ENCODE data around the gene UBE4B. TPM values are rescaled to one million over a fixed set of nuclear protein-coding genes. Genes with fewer than 3 reads are reported as not detected.

The UBE4B gene
- total and polyA plus RNA-seq, 9 of the 15 experiments (the other 6 are each of a cell fraction or from before 2014, with no cell fraction given), result 11.7 to 73.7 (median 40.1) TPM

GRCh38 chr1:10161541-10162290 lies 129.0 kb downstream of the UBE4B start:
- WGBS (ENCODE audit: insufficient coverage, low coverage, missing lambda C conversion rate), result 95% methylated on average over 15 of the region's 17 CpGs
- no peak overlapping the region for H3K4me3 ChIP-seq
- no peaks in the 10 kb centered on the region for H3K9me1 ChIP-seq (ENCODE audit: control insufficient read depth, insufficient read depth, low read length)
- no peak overlapping the region for H2AFZ ChIP-seq (ENCODE audit: low read depth, low read length)
- no TSS peak for BruUV-seq (replicated peaks)
- no peak overlapping the region for H3K27ac ChIP-seq (ENCODE audit: extremely low read depth, low read depth, low read length)
- FAIRE-seq (no peak), DNase-seq (ENCODE audit: extremely low read depth in 1 of 4, low spot score in 3 of 4) (no peak), ATAC-seq (no peak)
- intact Hi-C loops (cut with micrococcal nuclease), result no loop called here
- TF ChIP-seq CLOCK (CRISPR knock-in tag; IDR thresholded peaks at IDR 0.05; ENCODE audit: borderline replicate concordance) (no peak), ARID3B (CRISPR knock-in tag; IDR thresholded peaks at IDR 0.05; ENCODE audit: borderline replicate concordance) (no peak), USF1 (CRISPR knock-in tag; IDR thresholded peaks at IDR 0.05) (no peak), GABPB1 (CRISPR knock-in tag; IDR thresholded peaks at IDR 0.05) (no peak), E2F4 (CRISPR knock-in tag; IDR thresholded peaks at IDR 0.05; ENCODE audit: low read depth) (no peak), ERF (CRISPR knock-in tag; IDR thresholded peaks at IDR 0.05) (no peak), ILF3 (IDR thresholded peaks at IDR 0.05; ENCODE audit: borderline replicate concordance) (no peak), ETV5 (CRISPR knock-in tag; IDR thresholded peaks at IDR 0.05; ENCODE audit: low read depth) (no peak), ZNF124 (CRISPR knock-in tag; IDR thresholded peaks at IDR 0.05) (no peak), CEBPB (tag; IDR thresholded peaks at IDR 0.05) (no peak), TAF9B (IDR thresholded peaks at IDR 0.05; ENCODE audit: partially characterized antibody) (no peak), ZBTB2 (IDR thresholded peaks at IDR 0.05) (no peak)
- POLR2A ChIA-PET, result interaction anchor here (0.6 kb wide), 1 partner anchor 10 kb away, joined by 3 read pairs; no protein-coding TSS in a partner anchor
- CTCF ChIA-PET (ENCODE audit: low intra/inter-chr PET ratio), result interaction anchor here (0.7 kb wide), 1 partner anchor 193 kb away, joined by 3 read pairs; no protein-coding TSS in a partner anchor
- no peak overlapping the region for H3K4me2 ChIP-seq (ENCODE audit: insufficient read depth, low read length)
- no peak overlapping the region for H3K9ac ChIP-seq (ENCODE audit: insufficient read depth in 1 of 2, low read depth in 2 of 2, low read length in 2 of 2)
- no peaks in the 10 kb centered on the region for H3K79me2 ChIP-seq (ENCODE audit: control insufficient read depth, insufficient read depth, low read length)
- no peaks in the 10 kb centered on the region for H3K9me3 ChIP-seq (replicated peaks; ENCODE audit: control insufficient read depth, insufficient read depth, low read depth, low read length)
- in situ Hi-C loops (cut with MboI), result no loop called here
- H3K27me3 ChIP-seq (ENCODE audit: control insufficient read depth in 2 of 2, insufficient read depth in 2 of 2, low read length in 2 of 2), result no peaks in the 10 kb centered on the region
- no peaks in the 10 kb centered on the region for H3K4me1 ChIP-seq (replicated peaks in 1 of 2; ENCODE audit: control insufficient read depth in 2 of 2, insufficient read depth in 2 of 2, low read length in 2 of 2)
- 0 out of 2 replicates have a peak, but pooled peaks cover 3% of the 10 kb centered on the region for H4K20me1 ChIP-seq (replicated peaks; ENCODE audit: control insufficient read depth, insufficient read depth, low read length)
- H3K36me3 ChIP-seq (ENCODE audit: control insufficient read depth, insufficient read depth, low read length), result peaks cover 64% of the 10 kb centered on the region

All from K562 (cell line).